A549 (cell line): Measurements from ENCODE around the gene OR5B2. TPM values are rescaled to one million over a fixed set of nuclear protein-coding genes. Genes with fewer than 3 reads are reported as not detected.

Experiments
- ATAC-seq, 2 experiments: fragments of 200-7000 bp in 1 of 2; fragments of >200 bp in 1 of 2; cut with Nextera tagmentation in 1 of 2; cut with Tn5 transposase in 1 of 2; 3 replicates each; pipeline versions ENCODE4 v1.8.0 to v1.9.1; 2018 to 2020; ENCODE audit warnings: mild to moderate bottlenecking in 1 of 2, moderate library complexity in 1 of 2
- CTCF ChIA-PET: fragments of 300-600 bp; sonication (Branson Sonifier 250); formaldehyde crosslinking; extraction: SDS; loops from one replicate; lab custom pipeline; 2021; ENCODE audit warnings: antibody characterized with exemption, inconsistent platforms; lab: Yijun Ruan, JAX
- POLR2A ChIA-PET: fragments of 350-600 bp; formaldehyde crosslinking; extraction: SDS; loops from one replicate; lab custom pipeline; 2021; ENCODE audit warnings: antibody characterized with exemption, inconsistent platforms; lab: Yijun Ruan, JAX
- DNase-seq, 2 experiments: peaks; one replicate each; pipeline versions ENCODE4 v3.0.0 to v3.0.0-alpha.2; 2011 to 2016; ENCODE audit warnings: low read depth in 1 of 2, low spot score in 1 of 2
- FAIRE-seq: peaks from 2 replicates; lab custom pipeline; 2011; peaks lifted over from hg19 to GRCh38; lab: Jason Lieb, UNC
- H3K27ac ChIP-seq, 2 experiments: fragments of >200 bp; sonication (Bioruptor Twin); formaldehyde crosslinking; 3 replicates each; pipeline ENCODE4 v1.5.1; 2016 to 2017
- H3K4me1 ChIP-seq: fragments of >200 bp; sonication (Bioruptor Twin); formaldehyde crosslinking; 3 replicates; pipeline ENCODE4 v1.6.1; 2016
- H3K4me2 ChIP-seq: fragments of >200 bp; sonication (Bioruptor Twin); formaldehyde crosslinking; 3 replicates; pipeline ENCODE4 v1.6.1; 2016
- H3K4me3 ChIP-seq: fragments of >200 bp; sonication (Bioruptor Twin); formaldehyde crosslinking; 3 replicates; pipeline ENCODE4 v1.5.1; 2016
- H3K9me3 ChIP-seq: fragments of >200 bp; sonication (Bioruptor Twin); formaldehyde crosslinking; 3 replicates; pipeline ENCODE4 v1.6.1; 2016
- CBX2 ChIP-seq: fragments of 200-600 bp; sonication (generic); IDR thresholded peaks from 2 replicates; pipeline ENCODE4 v1.6.1; 2016; ENCODE audit warnings: low read depth, mild to moderate bottlenecking, borderline replicate concordance
- EHF ChIP-seq: fragments of 250-450 bp; sonication (Bioruptor Pico); IDR thresholded peaks from 2 replicates; pipeline ENCODE4 v1.5.0; 2020; ENCODE audit warnings: mild to moderate bottlenecking
- EP300 ChIP-seq, 2 experiments: fragments of >200 bp; sonication (Bioruptor Twin); formaldehyde crosslinking; IDR thresholded peaks; 2 replicates in 1 of 2; 3 replicates in 1 of 2; pipeline ENCODE4 v1.6.1; 2016 to 2017
- JUN ChIP-seq, 2 experiments: fragments of >200 bp; sonication (Bioruptor Twin); formaldehyde crosslinking; IDR thresholded peaks; 2 replicates in 1 of 2; 3 replicates in 1 of 2; pipeline ENCODE4 v1.6.1; 2016 to 2017
- MAFK ChIP-seq: fragments of 450-650 bp; IDR thresholded peaks from 2 replicates; pipeline ENCODE4 v1.6.1; 2014; ENCODE audit not compliant: partially characterized antibody
- NFE2L2 ChIP-seq: fragments of 150-350 bp; conservative IDR thresholded peaks from 2 replicates; pipeline ENCODE4 v1.6.1; 2014; ENCODE audit warnings: low read length
- NR3C1 ChIP-seq: fragments of >200 bp; sonication (Bioruptor Twin); formaldehyde crosslinking; IDR thresholded peaks from 3 replicates; pipeline ENCODE4 v1.6.1; 2017
- POLR2A ChIP-seq: IDR thresholded peaks from 2 replicates; pipeline ENCODE4 v1.6.1; 2012; ENCODE audit warnings: mild to moderate bottlenecking, low read length
- RAD21 ChIP-seq, 2 experiments: fragments of >200 bp in 1 of 2; sonication (Bioruptor Twin) in 1 of 2; formaldehyde crosslinking in 1 of 2; IDR thresholded peaks in 1 of 2; conservative IDR thresholded peaks in 1 of 2; 2 replicates in 1 of 2; 3 replicates in 1 of 2; pipeline ENCODE4 v1.6.1; 2012 to 2018; ENCODE audit warnings: inconsistent platforms in 1 of 2
- RARB ChIP-seq: fragments of 250-450 bp; sonication (Bioruptor Pico); IDR thresholded peaks from 2 replicates; pipeline ENCODE4 v1.8.0; 2021; ENCODE audit warnings: mild to moderate bottlenecking, moderate library complexity
- ZC3H11A ChIP-seq: fragments of 450-650 bp; IDR thresholded peaks from 2 replicates; pipeline ENCODE4 v1.6.1; 2014; ENCODE audit warnings: antibody characterized with exemption, mild to moderate bottlenecking
- WGBS: methylation state at CpG from one replicate; pipeline ENCODE4 v1.1.6; 2017; ENCODE audit errors: missing lambda C conversion rate; 5-methylcytosine and 5-hydroxymethylcytosine counted together
- polyA plus RNA-seq, 4 experiments: library from polyadenylated mRNA; depleted of rRNA in 3 of 4; stranded (reverse); fragments of >200 nt; fragmentation: RNase III in 1 of 4; extraction: RNeasy Plus Mini Kit Qiagen cat#74134 plus additional on column Dnase treatment in 1 of 4; gene quantifications; 2 replicates in 3 of 4; 3 replicates in 1 of 4; pipeline ENCODE4 v1.2.3, GENCODE V29; 2011 to 2017
- TF ChIP-seq, protein P1 (sequence below): fragments of 250-450 bp; sonication (Bioruptor Pico); IDR thresholded peaks from 2 replicates; pipeline ENCODE4 v1.5.0; 2020; ENCODE audit warnings: low read depth, mild to moderate bottlenecking, moderate library complexity
- TF ChIP-seq, protein P2 (sequence below): fragments of >200 bp; sonication (Bioruptor Twin); formaldehyde crosslinking; IDR thresholded peaks from 3 replicates; pipeline ENCODE4 v1.5.1; 2016
- TF ChIP-seq, protein P3 (sequence below): fragments of 150-350 bp; IDR thresholded peaks from 2 replicates; pipeline ENCODE4 v1.6.1; 2014; ENCODE audit warnings: low read depth, mild to moderate bottlenecking, low read length

Gene OR5B2
- polyA plus RNA-seq, 2 of the 4 experiments (the other 2 are of a cell fraction), result not detected

DNA sequence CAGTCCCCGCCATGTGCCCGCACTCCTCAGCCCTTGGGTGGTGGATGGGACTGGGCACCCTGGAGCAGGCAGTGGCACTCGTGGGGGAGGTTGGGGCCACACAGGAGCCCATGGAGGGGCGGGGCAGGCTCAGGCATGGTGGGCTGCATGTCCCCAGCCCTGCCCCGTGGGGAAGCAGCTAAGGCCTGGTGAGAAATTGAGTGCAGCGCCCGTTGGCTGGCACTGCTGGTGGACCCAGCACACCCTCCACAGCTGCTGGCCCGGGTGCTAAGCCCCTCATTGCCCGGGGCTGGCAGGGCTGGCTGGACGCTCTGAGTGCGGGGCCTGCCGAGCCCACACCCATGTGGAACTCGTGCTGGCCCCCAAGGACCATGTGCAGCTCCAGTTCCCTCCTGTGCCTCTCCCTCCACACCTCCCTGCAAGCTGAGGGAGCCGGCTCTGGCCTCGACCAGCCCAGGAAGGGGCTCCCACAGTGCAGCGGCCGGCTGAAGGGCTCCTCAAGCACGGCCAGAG, 37.3 kb downstream of the OR5B2 start:
- FAIRE-seq, result no peak
- Histone ChIP-seq H3K4me1 (no peaks in the 10 kb centered on the region), H3K4me2 (no peak overlapping the region), H3K9me3 (0 out of 3 replicates have a peak, but pooled peaks cover 3% of the 10 kb centered on the region), H3K4me3 (no peak overlapping the region), H3K27ac (no peak overlapping the region)
- TF ChIP-seq, protein P1, sequence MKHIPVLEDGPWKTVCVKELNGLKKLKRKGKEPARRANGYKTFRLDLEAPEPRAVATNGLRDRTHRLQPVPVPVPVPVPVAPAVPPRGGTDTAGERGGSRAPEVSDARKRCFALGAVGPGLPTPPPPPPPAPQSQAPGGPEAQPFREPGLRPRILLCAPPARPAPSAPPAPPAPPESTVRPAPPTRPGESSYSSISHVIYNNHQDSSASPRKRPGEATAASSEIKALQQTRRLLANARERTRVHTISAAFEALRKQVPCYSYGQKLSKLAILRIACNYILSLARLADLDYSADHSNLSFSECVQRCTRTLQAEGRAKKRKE, result no peak
- no peak for TF ChIP-seq EP300 (IDR thresholded peaks at IDR 0.05)
- TF ChIP-seq NR3C1, result no peak
- TF ChIP-seq POLR2A, result no peak
- TF ChIP-seq, protein P2, sequence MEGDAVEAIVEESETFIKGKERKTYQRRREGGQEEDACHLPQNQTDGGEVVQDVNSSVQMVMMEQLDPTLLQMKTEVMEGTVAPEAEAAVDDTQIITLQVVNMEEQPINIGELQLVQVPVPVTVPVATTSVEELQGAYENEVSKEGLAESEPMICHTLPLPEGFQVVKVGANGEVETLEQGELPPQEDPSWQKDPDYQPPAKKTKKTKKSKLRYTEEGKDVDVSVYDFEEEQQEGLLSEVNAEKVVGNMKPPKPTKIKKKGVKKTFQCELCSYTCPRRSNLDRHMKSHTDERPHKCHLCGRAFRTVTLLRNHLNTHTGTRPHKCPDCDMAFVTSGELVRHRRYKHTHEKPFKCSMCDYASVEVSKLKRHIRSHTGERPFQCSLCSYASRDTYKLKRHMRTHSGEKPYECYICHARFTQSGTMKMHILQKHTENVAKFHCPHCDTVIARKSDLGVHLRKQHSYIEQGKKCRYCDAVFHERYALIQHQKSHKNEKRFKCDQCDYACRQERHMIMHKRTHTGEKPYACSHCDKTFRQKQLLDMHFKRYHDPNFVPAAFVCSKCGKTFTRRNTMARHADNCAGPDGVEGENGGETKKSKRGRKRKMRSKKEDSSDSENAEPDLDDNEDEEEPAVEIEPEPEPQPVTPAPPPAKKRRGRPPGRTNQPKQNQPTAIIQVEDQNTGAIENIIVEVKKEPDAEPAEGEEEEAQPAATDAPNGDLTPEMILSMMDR, result no peak
- no peak for TF ChIP-seq NFE2L2
- no peak for TF ChIP-seq JUN (IDR thresholded peaks at IDR 0.05)
- no peak for TF ChIP-seq RAD21 (conservative IDR thresholded peaks at IDR 0.05 in 1 of 2, IDR thresholded peaks at IDR 0.05 in 1 of 2)
- no peak for TF ChIP-seq EHF (CRISPR knock-in tag)
- TF ChIP-seq, protein P3, sequence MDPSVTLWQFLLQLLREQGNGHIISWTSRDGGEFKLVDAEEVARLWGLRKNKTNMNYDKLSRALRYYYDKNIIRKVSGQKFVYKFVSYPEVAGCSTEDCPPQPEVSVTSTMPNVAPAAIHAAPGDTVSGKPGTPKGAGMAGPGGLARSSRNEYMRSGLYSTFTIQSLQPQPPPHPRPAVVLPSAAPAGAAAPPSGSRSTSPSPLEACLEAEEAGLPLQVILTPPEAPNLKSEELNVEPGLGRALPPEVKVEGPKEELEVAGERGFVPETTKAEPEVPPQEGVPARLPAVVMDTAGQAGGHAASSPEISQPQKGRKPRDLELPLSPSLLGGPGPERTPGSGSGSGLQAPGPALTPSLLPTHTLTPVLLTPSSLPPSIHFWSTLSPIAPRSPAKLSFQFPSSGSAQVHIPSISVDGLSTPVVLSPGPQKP, result no peak
- TF ChIP-seq ZC3H11A, result no peak
- no peak for TF ChIP-seq CBX2
- TF ChIP-seq RARB (CRISPR knock-in tag), result no peak
- TF ChIP-seq MAFK, result no peak
- no peak for ATAC-seq
- WGBS, result 19% methylated on average over 12 of the region's 18 CpGs
- ChIA-PET CTCF (no interaction called here), POLR2A (no interaction called here)
- DNase-seq, result no peak

Other genes starting within 250 kb of the OR5B2 start
- gene OR9Q2, start 239.1 kb downstream of the OR5B2 start, polyA plus RNA-seq (2011; rRNA removed), result not detected in 2 replicates
- gene OR9Q2, start 239.1 kb downstream of the OR5B2 start, polyA plus RNA-seq (2017; fragmentation: RNase III; extraction: RNeasy Plus Mini Kit Qiagen cat#74134 plus additional on column Dnase treatment), result not detected in 3 replicates
- not detected in 2 replicates for gene OR1S2, start 224.0 kb downstream of the OR5B2 start, polyA plus RNA-seq (2011; rRNA removed)
- gene OR1S2, start 224.0 kb downstream of the OR5B2 start, polyA plus RNA-seq (2017; fragmentation: RNase III; extraction: RNeasy Plus Mini Kit Qiagen cat#74134 plus additional on column Dnase treatment), result not detected in 3 replicates
- gene OR1S1, start 215.4 kb downstream of the OR5B2 start, polyA plus RNA-seq (2011; rRNA removed), result not detected in 2 replicates
- gene OR1S1, start 215.4 kb downstream of the OR5B2 start, polyA plus RNA-seq (2017; fragmentation: RNase III; extraction: RNeasy Plus Mini Kit Qiagen cat#74134 plus additional on column Dnase treatment), result not detected in 3 replicates
- not detected in 2 replicates for gene OR10Q1, start 199.2 kb downstream of the OR5B2 start, polyA plus RNA-seq (2011; rRNA removed)
- not detected in 3 replicates for gene OR10Q1, start 199.2 kb downstream of the OR5B2 start, polyA plus RNA-seq (2017; fragmentation: RNase III; extraction: RNeasy Plus Mini Kit Qiagen cat#74134 plus additional on column Dnase treatment)
- not detected in 2 replicates for gene OR10W1, start 159.9 kb downstream of the OR5B2 start, polyA plus RNA-seq (2011; rRNA removed)
- not detected in 3 replicates for gene OR10W1, start 159.9 kb downstream of the OR5B2 start, polyA plus RNA-seq (2017; fragmentation: RNase III; extraction: RNeasy Plus Mini Kit Qiagen cat#74134 plus additional on column Dnase treatment)
- gene OR5B17, start 69.1 kb downstream of the OR5B2 start, polyA plus RNA-seq (2011; rRNA removed), result not detected in 2 replicates
- gene OR5B17, start 69.1 kb downstream of the OR5B2 start, polyA plus RNA-seq (2017; fragmentation: RNase III; extraction: RNeasy Plus Mini Kit Qiagen cat#74134 plus additional on column Dnase treatment), result not detected in 3 replicates
- not detected in 2 replicates for gene OR5B3, start 21.2 kb downstream of the OR5B2 start, polyA plus RNA-seq (2011; rRNA removed)
- not detected in 3 replicates for gene OR5B3, start 21.2 kb downstream of the OR5B2 start, polyA plus RNA-seq (2017; fragmentation: RNase III; extraction: RNeasy Plus Mini Kit Qiagen cat#74134 plus additional on column Dnase treatment)
- not detected in 2 replicates for gene OR5B12, start 14.1 kb upstream of the OR5B2 start, polyA plus RNA-seq (2011; rRNA removed)
- not detected in 3 replicates for gene OR5B12, start 14.1 kb upstream of the OR5B2 start, polyA plus RNA-seq (2017; fragmentation: RNase III; extraction: RNeasy Plus Mini Kit Qiagen cat#74134 plus additional on column Dnase treatment)
- gene OR5B21, start 80.0 kb upstream of the OR5B2 start, polyA plus RNA-seq (2011; rRNA removed), result not detected in 2 replicates
- gene OR5B21, start 80.0 kb upstream of the OR5B2 start, polyA plus RNA-seq (2017; fragmentation: RNase III; extraction: RNeasy Plus Mini Kit Qiagen cat#74134 plus additional on column Dnase treatment), result not detected in 3 replicates
- 6.6 and 6.7 TPM in 2 replicates for gene LPXN, start 147.7 kb upstream of the OR5B2 start, polyA plus RNA-seq (2011; rRNA removed)
- gene LPXN, start 147.7 kb upstream of the OR5B2 start, polyA plus RNA-seq (2017; fragmentation: RNase III; extraction: RNeasy Plus Mini Kit Qiagen cat#74134 plus additional on column Dnase treatment), result 2.5 to 2.9 TPM (median 2.5 TPM) in 3 replicates
- 52.3 and 66.9 TPM in 2 replicates for gene ZFP91, start 150.9 kb upstream of the OR5B2 start, polyA plus RNA-seq (2011; rRNA removed)
- 45.0 to 48.5 TPM (median 47.7 TPM) in 3 replicates for gene ZFP91, start 150.9 kb upstream of the OR5B2 start, polyA plus RNA-seq (2017; fragmentation: RNase III; extraction: RNeasy Plus Mini Kit Qiagen cat#74134 plus additional on column Dnase treatment)
- 1.3 and 1.8 TPM in 2 replicates for gene CNTF, start 194.5 kb upstream of the OR5B2 start, polyA plus RNA-seq (2011; rRNA removed)
- gene CNTF, start 194.5 kb upstream of the OR5B2 start, polyA plus RNA-seq (2017; fragmentation: RNase III; extraction: RNeasy Plus Mini Kit Qiagen cat#74134 plus additional on column Dnase treatment), result 0.91 to 1.3 TPM (median 1.2 TPM) in 3 replicates